GM19468 (cell line): ENCODE data around the gene SMAD3.

Experiments used
- ATAC-seq: cut with Tn5 transposase; IDR thresholded peaks from one replicate; pipeline ENCODE4 v1.9.1; 2021; ENCODE audit warnings: mild to moderate bottlenecking, moderate library complexity, moderate number of reproducible peaks; ENCODE audit not compliant: unreplicated experiment; ENCODE audit errors: extremely low read depth

Gene SMAD3

DNA sequence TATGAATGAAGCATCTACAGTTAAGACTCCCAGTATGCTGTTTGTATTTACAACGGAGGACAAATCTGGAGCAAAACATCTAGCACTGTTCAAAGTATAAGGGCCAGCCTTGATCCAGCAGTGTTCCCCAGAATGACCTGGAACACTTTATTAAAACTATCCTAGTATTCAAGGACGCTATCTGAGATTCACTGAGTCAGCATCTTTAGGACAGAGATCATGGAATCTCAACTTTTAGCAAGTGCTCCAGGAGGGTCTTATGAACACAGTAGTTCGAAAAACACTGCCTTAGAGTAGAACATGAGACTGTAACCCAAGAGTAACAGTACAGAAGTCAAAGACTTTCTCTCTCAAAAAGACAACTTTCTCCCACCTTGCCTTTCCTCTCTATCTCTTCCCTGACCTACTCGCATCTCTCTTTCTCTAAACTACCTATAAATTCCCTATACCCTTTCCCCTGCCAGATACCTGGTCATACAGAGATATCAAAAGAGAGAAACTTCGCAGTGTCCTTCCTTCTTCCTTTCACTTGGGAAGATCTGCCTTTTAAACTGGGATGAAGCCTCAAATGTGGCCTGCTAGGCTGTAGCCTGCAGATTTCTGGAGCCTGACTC, 145.3 kb downstream of the SMAD3 start:
- no peak for ATAC-seq

DNA sequence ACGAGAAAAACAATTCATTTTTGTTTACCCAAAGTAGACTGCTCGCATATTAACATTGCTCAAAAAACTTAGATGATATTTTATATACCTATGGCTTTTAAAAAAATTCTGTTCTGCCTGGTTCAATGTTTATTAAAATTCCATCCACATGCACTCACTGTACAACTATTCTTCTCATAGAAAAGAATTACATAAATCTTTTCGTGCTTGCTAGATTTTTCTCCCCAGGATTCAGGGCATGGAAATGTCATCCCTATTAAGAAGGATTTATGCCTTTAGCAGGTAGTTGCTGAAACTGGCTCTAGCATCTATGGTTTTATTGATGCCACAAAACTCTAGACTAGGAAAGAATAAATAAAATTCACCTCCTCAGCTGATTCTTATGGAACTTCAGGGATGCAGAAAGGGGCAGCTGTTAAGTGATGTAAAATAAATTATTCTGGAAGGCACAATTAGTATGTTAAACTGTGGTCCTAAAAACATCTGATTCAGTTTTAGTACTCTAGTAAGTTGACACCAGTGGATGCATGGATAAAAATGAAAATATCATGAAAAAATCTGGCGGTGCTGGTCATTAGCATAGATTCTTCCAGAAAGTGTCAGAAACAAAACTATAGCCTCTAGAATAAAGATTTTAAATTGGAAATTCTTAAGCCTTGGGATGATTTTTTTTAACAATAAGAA, 147.4 kb downstream of the SMAD3 start:
- ATAC-seq = no peak

DNA sequence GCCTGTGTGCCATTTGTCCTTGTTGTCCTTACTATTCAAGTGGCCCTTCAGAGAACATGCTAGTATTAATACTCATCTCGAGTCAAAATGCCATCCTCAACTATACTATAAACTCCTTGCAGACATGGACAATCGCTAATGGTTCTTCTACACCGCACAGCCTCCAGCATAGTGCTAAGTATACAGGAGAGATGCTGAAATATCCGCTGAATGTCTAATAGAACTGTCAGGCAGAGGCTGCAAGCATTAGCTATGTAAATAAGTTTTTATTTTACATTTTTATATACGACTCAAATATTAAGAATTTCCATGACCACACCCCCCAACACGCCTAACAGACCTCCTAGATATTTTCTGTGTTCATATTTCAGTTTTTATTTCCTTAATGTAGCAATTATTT, 149.7 kb downstream of the SMAD3 start:
- ATAC-seq = no peak

DNA sequence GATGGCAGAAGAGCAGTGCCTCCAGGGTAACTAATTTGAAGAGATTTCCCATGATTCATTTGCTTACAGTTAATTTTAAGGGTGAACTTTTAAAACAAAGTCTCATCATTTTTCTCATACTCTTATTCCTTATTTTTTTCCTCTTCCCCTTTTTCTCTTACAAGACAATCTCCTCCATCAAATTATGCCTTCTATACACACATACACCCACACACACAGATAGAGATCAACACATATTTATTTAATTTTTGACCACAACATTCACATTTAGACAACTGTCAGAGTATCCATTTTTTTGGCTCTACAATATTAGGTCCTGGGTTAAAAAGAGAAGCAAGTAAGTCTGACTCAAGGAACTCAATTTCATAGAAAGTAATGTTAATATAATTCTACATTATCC, 151.5 kb downstream of the SMAD3 start:
- ATAC-seq = no peak

DNA sequence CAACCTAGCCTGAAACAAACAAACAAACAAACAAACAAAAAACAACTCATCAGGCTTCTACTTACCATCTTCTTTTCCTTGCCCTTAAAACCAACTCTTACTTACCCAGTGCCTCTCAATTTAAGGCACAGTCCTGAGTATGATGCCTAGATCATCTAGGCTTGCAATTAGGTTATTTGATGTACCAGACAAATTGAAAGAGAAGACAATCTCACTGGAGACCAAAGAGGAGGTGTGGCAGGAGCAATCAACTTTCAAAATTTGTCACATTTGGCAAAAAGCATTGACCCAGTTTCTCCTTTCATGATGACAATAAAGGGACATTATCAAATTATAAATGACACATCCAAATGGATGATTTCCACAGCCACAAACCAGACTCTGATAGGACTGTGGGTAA, 153.0 kb downstream of the SMAD3 start:
- ATAC-seq = no peak

DNA sequence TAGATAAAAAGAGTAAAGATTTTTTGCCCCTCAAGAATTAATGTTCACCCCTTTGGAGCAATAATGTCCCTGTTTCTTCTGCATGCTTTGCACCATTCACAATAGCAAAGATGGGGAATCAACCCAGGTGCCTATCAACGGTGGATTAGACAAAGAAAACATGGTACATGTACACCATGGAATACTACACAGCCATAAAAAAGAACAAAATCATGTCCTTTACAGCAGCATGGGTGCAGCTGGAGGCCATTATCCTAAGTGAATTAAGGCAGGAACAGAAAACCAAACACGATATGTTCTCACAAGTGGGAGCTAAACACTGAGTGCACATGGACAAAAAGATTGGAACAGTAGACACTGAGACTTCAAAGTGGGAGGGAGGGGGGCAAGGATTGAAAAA, 153.9 kb downstream of the SMAD3 start:
- no peak for ATAC-seq

DNA sequence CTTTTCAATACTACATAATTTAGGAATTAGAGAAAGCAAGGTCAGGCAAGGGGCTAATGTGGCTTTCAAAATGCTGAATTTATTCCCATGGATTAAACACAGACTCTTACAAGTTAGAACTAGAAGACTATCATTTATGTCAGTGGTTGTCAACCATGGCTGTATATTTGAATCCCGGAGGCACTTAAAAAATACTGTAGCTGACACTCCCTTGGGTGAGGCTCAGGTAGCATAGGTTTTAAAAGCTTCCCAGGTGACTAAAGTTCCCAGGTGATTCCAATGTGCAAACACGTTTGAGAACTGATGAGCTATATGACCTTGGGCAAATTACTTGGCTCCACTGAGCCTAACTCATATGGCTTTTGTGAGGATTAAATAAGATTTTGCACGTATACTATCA, 159.5 kb downstream of the SMAD3 start:
- ATAC-seq = no peak

DNA sequence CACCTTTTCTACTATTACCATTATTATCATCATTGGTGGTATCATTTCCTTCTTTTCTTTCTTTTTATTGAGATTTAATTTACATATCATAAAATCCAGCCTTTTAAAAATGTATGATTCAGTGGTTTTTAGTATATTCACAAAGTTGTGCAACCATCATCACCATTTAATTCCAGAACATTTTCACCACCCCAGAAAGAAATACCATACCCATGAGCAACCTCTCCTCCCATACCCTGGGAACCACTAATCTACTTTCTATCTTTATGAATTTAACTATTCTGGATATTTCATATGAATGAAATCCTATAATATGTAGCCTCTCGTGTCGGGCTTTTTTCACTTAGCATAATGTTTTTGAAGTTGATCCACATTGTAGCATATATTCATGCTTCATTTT, 159.9 kb downstream of the SMAD3 start:
- ATAC-seq = no peak

DNA sequence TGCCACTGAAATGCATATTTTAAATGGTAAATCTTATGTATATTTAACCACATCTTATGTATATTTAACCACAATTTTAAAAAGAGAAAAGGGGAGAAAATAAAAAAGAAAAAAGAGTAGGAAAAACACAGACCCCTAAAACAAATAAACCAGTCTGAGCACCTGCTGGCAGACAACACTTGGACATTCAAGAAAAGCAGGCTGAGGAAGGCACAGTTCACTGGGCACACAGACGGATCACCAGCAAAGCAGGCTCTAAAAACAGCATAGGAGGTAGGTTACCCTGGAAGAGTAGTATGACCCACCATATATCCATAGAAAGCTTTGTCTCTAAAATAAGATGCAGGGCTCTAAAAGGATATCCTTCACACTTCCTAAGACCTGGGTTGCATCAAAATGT, 162.0 kb downstream of the SMAD3 start:
- no peak for ATAC-seq

DNA sequence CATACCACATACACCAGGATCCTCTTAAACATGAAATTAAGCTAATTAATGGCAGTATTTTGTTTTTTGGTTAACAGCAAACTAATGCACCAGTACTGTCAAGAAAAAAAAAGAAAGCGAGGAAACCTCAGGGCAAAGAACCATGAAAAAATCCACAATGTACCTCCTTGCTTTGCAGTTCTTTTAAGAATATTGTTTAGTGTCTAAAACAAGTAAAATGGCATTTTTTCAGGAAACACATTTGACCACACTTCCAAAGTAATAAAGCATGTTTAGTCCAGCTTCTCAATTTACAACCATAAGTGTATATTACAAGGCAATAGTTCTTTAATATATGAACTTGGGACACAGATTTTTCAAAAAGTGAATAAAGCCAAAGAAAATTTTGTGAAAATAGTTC, 162.4 kb downstream of the SMAD3 start:
- ATAC-seq = no peak

DNA sequence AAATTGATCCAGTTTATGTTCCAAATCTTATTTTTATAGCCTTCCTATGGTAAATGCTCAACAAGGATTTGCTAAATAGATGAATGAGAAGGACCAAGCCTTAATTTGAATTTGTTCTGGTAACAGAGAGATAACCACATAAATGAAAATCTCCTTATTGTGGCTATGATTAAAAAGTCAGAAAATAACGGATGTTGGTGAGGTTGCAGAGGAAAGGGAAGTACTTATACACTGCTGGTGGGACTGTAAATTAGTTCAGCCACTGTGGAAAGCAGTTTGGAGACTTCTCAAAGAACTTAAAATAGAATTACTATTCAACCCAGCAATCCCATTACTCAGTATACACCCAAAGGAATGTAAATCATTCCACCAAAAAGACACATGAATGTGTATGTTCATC, 162.9 kb downstream of the SMAD3 start:
- ATAC-seq = no peak

DNA sequence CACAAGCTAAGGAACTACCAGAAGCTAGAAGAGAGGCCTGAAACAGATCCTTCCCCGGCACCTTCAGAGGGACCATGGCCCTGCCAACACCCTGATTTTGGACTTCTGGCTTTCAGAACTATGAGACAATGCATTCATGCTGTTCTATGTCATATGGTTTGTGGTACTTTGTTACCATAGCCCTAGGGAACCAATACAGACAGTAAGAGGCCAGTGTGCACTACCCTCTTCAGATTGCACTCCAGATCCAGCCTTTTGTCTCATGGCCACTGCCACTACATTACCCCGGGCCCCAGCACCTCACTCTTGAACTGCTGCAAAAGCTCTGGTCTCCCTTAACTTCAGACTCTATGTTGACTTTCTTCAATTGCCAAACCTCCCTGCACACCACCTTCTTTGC, 165.1 kb downstream of the SMAD3 start:
- no peak for ATAC-seq

DNA sequence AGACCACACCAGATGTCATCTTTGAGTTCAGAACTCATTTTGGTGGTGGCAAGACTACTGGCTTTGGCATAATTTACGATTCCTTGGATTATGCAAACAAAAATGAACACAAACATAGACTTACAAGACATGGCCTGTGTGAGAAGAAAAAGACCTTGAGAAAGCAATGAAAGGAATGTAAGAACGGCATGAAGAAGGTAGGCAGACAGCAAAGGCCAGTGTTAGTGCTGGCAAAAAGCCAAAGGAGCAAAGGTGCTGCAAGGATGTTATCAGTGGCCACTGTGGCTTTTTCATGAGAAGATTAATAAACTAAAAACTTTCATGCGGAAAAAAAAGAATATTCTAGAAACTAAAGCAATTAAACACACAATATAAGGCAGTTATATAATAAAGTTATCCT, 167.2 kb downstream of the SMAD3 start:
- ATAC-seq = no peak

DNA sequence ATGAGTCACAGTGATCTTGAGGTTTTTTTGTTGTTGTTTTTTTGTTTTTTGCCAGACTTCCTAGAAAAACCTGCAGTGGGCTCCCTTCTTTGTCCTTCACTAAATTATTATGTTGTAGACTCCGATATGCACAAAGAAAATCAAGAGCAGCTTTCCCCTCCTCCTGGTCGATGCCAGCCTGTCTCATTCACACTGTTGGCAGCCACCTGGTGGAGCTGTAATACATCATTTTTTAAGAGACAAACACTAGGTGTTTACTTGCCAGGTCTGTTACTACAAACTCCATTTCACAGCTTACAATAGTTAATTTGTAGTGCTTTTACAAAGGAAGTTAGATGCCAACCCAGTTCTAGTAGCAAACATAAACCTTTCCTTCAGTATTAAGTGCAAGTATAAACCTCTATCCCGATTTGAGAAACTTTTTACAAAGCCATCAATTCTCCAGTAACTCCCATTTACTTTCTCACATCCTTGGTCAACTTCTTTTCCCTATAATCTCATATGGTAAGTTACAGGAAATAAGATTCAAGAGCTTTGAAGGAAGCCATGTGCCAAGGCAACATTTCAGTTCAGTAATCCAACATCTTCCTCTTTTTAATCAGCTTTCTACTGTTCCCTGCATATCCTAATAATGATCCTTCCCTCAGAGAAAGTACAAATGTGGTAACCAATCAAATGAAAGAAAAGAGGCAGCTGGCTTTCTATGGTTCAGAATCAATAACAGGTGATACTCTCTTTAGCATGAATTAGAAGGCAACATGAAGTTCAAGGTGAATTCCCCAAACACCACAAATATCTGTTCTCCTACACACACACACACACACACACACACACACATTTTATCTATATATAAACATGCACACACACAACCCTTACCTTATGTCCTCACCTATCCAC, 175.1 kb downstream of the SMAD3 start:
- ATAC-seq = no peak

DNA sequence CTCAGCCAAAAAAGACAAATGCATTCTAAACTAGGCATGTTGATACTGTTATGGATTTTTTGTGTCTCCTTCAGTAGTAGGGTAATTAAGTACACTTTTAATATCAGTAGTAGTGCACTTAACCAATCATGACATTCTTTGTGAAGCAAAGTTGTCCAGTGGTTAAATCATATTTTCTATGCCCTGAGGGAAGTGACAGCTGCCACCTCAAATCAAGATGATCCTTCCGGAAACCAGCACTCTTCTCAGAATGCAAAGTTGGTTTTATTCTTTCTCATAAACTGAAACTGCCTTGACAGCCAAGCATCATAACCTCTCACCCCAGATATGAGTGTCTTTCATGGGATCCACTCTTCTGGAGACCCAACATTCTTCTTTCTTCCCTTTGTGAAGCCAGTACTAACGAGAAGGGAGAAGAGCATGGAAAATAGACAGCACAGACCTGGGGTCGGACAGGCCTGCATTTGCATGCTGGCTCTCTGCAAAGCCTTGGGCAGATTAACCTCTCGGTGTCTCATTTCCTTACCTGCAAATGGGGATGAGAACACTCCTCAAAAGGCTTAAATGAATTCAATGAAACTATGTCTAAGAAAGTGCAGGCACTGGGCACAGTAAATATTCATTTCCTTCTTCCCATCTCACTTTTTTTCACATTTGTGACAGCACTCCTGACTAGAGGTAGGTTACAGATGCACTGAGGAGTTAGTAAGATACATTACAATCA, 175.9 kb downstream of the SMAD3 start:
- ATAC-seq = peak; percentile 54

DNA sequence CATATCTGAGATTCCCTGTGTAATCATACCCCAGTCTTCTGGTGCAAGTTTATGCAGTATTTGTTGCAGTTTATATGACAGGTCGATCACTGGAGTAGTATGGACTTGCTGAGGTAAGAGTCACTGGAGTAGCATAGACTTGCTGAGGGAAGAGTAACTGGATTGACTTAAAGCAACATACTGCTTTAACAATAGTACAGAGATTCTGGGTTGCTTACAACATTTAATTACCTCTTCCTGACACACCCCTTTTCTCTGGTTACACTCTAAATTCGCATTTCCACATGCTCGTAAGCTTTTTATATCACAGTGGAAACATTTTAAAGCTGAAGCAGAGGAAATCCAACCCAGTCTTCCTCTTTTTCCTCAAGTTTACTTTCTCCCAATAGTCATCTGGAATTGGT, 177.3 kb downstream of the SMAD3 start:
- no peak for ATAC-seq
